IPS-NIHi7 (cell line): Measurements from ENCODE around the gene CAMK2A.
"Not testable (repeated sequence)": the region's sequence is repeated elsewhere in the genome, so short reads cannot be mapped to it uniquely, and the experiment has no call there.

ENCODE experiments used
- DNase-seq: peaks from one replicate; pipeline ENCODE4 v3.0.0; 2012; ENCODE audit warnings: mixed read lengths; ENCODE audit errors: extremely low spot score

CAMK2A gene

DNA sequence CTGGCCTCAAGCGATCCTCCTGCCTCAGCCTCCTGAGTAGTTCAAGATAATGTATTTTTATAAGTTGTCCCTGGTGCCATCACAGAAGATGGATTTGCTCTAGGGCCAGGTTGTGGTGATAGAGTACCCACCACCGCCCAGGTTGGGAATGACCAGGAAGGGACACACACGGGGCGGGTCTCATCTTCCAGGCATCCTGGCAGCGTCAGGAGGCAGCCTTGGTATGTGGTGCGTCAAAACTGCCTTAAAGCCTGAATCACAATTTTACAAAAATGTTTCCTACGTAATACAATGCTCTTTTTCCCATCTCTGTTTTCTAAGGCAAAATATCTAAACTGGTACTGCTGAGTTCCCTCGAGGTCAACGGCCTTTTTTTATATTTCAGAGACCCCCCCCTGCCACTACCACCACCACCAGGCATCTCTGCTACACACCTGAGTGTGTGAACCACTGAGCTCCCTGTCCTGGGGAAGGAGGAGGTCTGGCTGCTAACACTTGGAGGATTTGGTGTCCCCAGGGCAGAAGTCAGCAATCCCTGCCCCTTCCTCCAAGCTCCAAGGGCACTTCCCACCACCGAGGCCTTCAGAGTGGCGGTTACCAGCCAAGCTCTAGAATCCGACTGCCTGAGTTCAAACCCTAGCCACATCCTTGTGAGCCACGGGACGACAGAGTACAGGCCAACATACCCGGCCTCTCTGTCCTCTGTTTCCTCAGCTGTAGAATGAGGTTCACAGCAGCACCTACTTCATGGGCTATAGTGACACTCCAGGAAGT, 52.4 kb downstream of the CAMK2A start:
- no peak for DNase-seq

DNA sequence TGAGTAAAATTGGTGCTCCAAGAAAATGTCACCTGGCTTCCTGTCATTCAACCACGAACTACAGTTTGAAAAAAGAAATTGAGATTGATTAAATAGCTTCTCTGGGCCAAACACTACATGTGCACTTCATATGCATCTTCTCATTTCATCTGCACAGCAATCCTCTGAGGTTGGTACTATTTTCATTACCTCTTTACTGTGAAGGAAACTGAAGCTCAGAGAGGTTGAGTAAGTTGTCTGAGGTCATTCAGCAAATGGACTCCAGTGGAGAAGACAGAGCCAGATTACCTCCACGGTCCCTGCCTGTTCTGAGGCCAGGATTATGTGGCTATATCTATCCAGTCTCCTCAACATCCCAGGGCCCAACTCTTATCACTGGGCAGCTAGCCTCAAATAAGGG, 53.3 kb downstream of the CAMK2A start:
- DNase-seq, result no peak

DNA sequence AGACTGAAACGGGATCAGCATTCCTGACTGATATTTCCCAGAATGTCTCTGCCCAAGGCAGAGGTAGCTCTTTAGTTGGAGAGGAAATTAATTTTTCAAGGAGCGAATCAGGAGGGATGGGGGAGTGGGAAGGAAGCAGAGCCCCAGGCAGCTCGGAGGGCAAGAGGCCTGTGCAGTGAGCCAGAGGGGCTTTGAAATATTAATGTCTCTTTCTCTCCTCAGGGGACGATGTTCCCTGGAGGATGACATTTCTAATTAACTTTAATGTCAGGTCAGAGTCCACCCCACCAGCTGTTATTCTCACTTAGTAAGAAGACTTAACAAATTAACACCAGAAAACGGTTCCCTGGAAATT, 54.1 kb downstream of the CAMK2A start:
- no peak for DNase-seq

DNA sequence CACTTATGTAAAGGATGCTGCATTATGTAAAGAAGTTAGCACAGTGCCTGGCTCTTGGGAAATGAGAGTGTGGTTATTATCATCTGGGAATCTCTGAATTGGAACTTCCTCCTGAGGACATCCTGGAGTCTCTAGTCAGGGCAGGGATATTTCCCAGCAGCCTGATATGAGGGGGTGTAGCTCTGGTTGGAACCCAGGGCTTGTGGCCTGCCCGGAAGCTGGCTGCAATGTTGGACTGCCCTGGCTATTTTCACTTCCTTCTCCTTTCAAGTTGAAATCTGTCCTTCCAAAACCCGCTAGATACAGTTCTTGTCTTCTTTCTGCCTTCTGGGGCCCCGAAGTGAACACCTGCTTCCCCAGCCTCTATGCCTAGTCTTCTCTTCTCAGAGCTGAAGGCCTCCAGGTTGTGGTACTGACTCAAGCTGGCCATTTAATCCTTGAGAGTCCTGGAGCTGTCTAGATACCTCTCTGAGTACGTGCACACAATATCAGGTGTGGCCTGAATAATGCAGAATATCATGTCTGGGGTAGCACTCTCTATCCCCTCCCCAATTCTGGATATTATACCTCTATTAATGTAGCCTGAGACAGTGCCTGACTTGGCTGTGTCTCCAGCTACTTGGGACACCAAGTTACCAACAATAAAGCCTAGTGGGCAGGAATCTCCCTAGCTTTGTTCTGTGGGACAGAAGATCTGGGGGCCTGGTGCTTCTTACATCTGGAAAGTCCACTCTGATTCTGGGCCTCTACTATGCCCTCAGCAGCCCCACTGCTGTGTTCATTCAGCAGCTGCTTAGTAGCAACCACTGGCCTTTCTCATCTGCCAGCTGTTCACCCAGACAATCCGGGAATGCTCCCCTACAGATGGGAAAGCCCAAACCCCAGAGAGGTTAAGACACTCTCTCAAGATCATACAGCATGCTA, 54.7 kb downstream of the CAMK2A start:
- no peak for DNase-seq

DNA sequence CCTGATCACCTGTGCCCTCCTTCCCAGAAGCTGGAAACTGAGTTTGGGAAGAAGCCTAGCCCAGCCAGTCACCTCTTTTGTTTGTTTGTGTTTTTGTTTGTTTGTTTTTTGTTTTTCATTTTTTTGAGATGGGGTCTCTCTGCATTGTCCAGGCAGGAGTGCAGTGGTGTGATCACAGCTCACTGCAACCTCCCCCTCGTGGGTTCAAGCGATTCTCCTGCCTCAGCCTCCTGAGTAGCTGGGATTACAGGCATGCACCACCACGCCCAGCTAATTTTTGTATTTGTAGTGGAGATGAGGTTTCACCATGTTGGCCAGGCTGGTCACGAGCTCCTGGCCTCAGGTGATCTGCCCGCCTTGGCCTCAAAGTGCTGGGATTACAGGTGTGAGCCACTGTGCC, 55.9 kb downstream of the CAMK2A start:
- not testable (repeated sequence) for DNase-seq

- no peak for DNase-seq
These were observed 58.7 kb downstream of the CAMK2A start for GRCh38 chr5:150230842-150231241.

DNA sequence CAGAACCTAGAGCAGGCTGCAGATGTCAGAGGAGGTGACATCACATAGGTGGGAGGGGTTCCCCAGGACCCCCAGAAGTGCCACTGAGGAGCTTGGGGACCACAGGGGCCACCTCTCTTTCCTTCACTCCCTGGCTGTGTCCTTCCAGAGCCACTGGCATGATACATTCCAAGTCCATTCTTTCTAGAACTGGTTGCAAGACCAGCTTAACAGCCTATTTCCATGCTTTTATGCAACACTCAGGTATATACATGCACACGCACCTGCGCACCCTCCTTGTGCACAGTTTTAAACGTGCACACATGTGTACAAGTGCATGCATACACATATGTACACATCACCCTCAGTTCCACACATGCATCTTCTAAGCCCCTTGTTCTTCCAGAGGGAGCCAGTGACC, 60.0 kb downstream of the CAMK2A start:
- no peak for DNase-seq

- DNase-seq, result no peak
These were observed 61.8 kb downstream of the CAMK2A start for GRCh38 chr5:150227606-150228273.

GRCh38 chr5:150227036-150227435, 62.5 kb downstream of the CAMK2A start:
- DNase-seq, result no peak

GRCh38 chr5:150224483-150225027, 65.0 kb downstream of the CAMK2A start:
- DNase-seq, result no peak

DNA sequence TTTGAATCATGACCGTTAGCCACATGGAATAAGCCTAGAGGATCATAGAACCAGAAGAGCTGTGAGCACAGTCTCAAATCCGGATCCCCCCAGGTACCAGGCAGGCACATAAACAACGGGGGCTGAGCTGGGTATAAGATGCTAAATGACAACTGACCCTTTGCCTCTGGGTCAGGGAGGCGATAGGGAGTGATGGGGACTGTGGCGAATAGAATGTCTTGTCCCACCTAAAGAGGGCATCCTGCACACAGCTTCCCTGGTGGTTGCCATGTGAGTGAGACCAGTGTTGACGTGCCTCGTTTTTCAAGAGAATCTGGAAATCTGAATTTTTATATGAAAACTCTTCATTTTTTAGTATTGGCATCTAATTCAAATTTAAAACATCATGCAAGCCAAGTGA, 66.1 kb downstream of the CAMK2A start:
- no peak for DNase-seq

- DNase-seq, result no peak
These were observed 66.7 kb downstream of the CAMK2A start for GRCh38 chr5:150222906-150223305.

DNA sequence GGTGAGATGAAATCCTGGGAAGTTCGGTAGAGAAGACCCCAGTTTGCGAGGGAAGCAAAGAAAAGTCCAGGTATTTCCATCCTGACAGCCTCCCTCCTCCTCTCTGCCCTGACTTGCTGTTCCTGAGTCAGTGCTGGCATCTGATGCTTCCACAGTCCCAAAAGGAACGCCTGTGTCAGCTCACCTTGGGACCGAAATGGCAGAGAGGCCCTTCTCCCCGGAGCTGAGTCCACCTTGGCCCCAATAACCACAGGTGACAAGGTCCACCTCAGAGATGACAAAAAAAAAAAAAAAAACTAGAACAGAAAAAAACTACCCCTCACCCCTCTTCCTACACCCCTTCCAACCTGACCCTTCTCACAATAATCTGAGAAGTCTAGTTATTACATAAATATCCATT, 68.1 kb downstream of the CAMK2A start:
- DNase-seq, result no peak

DNA sequence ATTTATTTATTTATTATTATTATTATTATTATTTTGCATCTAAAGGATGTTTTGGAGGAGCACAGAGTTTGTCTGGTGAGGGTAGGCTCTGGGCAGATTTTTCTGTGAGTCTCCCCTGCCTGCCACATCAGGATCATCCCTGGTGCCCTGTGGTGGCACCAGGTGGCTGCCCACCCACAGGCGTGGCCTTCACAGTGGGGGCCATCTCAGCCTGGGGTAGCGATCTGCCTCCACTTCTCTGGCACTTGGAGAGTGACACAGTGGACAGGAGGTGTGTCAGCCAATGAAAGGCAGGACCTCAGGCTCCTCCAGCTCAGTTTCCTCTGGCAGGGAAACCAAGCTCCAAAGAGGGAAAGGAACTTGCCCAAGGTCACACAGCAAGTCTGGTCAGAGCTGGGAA, 69.7 kb downstream of the CAMK2A start:
- no peak for DNase-seq

- DNase-seq, result peak; percentile 47
These were observed 70.4 kb downstream of the CAMK2A start for GRCh38 chr5:150219142-150219541.

DNA sequence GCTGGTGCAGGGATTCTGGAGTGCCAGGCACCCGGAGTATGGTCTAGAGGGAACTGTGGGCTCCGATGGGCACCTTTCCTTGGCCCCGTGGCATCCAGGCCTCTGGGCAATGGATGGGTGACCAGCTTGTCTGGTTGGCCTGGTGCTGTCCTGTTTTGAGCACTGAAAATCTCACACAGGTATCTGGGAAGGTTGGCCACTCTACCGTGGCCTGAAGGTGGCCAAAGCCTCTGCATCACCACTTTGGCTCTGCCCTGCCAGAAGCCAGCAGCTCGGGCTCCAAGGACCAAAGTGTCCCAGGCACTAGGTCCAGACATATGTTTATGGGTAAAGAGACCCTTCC, 70.9 kb downstream of the CAMK2A start:
- DNase-seq, result no peak

- DNase-seq, result peak; percentile 93
These were observed 71.5 kb downstream of the CAMK2A start for GRCh38 chr5:150217873-150218692.

GRCh38 chr5:150217038-150217437, 72.5 kb downstream of the CAMK2A start:
- no peak for DNase-seq

DNA sequence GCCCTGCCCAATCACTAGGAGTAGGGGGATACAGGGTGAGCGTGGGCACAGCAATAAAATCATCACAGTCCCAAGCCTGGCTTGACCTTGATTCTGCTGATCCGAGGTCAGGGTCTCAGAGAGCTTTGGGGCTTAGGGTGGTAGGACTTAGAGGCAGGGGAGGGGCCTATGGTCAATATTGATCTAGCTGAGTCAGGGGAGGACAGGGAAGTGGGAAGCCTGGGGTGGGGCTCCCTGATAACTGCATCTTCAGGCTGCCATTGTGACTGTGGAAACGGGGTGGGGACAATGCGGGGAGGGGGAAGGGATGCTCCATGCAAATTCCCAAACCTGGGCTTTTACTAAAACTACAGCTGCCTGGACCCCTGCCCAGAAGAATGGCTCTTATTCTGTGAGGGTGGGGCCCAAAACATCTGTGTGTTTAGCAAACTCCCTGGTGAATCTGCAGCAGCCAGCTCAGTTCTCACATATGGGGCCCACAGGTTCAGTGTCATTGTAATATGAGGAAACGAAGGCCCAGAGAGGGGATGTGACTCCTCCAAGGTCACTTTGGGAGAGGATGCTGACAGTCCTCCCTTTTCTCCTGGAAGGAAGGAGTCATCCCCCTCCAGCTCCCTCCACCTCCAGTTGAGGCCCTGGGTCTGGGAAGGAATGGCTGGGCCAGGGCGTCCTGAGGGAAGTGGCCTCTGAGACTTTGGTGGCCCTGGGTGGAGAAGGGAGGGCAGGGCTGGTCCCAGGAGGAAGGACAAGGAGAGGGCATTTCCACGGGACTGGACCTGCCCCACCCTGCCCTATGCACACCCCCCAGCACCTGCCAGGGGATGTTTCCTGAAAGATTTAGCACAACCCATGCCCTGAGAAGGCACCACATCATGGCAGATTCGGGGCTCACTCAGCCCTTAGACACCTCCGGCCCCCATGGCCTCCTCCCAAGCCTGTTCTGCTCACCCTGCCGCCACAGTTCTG, 73.3 kb downstream of the CAMK2A start:
- no peak for DNase-seq

- no peak for DNase-seq
These were observed 75.3 kb downstream of the CAMK2A start for GRCh38 chr5:150214289-150214688.
